ENCODE data around the gene QSOX1. TPM values are rescaled to one million over a fixed set of nuclear protein-coding genes. Genes with fewer than 3 reads are reported as not detected.

The QSOX1 gene
- total and polyA plus RNA-seq, 2 donors (not counting 3 experiments of a cell fraction or from before 2014, with no cell fraction given): 256 to 415 TPM

DNA sequence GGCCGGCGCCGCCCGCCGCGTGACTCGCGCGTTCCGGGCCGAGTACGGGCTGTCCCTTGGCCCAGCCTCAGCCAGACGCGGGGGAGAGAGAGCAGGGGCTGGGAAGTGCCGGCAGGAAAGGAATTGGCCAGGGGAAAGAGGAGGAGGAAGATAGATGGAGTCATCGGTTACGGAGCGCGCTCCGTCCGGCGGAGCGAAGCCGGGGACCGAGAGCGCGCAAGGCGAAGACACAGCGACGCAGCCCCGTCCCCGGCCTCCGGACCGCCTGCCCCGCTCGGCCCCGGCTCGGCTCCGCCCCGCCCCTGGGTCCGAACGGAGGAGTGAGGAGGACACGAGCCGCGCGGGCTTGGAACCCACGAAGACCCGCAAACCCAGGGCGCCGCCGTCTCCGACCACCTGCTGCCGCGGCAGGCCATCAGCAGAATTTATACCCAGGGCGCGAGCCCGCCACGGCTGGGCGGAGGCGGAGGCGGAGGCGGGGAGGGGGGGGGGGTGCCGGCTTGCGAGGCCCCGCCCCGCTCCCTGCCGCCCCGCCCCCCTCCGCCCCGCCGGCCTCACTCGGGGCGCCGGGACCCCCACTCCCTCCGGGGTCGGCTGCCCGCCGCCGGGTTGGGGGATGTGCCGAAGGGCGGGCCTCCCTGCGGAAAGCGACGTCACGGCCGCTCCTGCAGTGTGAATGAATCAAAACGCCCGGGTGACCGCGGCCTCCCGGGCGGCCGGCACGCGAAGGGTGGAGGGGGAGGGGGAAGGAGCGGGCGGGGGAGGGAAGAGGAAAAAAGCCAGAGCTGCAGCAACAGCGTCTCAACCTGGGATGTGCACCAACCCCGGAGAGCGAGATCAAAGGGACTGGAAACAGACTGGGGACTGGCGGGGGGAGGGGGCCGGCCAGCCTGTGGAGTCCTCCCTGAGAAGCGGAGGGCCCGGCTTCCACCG is 75.1 kb downstream of the QSOX1 start, which contains the start of gene LHX4:
Gene LHX4 (plus strand): TSS at position 782 of the 933 bp plus-strand sequence. CDS start 266 bp downstream, outside the sequence.
- H3K9me1 ChIP-seq (replicated peaks; ENCODE audit: control insufficient read depth, extremely low read depth, insufficient read depth, low read length): no peaks in the 10 kb centered on the region
- no TSS peak for BruUV-seq (replicated peaks)
- peak within 1 kb of the TSS; percentile 24 for H3K9ac ChIP-seq (replicated peaks; ENCODE audit: extremely low read depth, insufficient read depth, low read length)
- no peaks in the 10 kb centered on the region for H3K36me3 ChIP-seq (ENCODE audit: control insufficient read depth in 2 of 2, extremely low read depth in 1 of 2, insufficient read depth in 2 of 2, low read length in 2 of 2)
- H3K4me3 ChIP-seq (replicated peaks in 1 of 3; ENCODE audit: insufficient read depth in 1 of 3, low read depth in 1 of 3, low read length in 3 of 3): peak within 1 kb of the TSS; percentile 43 to 67 (median 52)
- no peaks in the 10 kb centered on the region for H3K79me2 ChIP-seq (ENCODE audit: control insufficient read depth, insufficient read depth, low read length)
- H3K27ac ChIP-seq (ENCODE audit: insufficient read depth, low read depth, low read length): no peak within 1 kb of the TSS
- no peaks in the 10 kb centered on the region for H3K9me3 ChIP-seq (replicated peaks; ENCODE audit: control insufficient read depth, insufficient read depth, low read length)
- no peak for TF ChIP-seq EZH2 (IDR thresholded peaks at IDR 0.05; ENCODE audit: borderline replicate concordance, low read depth, low read length, severe bottlenecking)
- DNase-seq (ENCODE audit: low read depth, low spot score): peak; percentile 26
- peak within 1 kb of the TSS; percentile 93 for H2AFZ ChIP-seq (ENCODE audit: low read depth, low read length)
- ChIA-PET CTCF (interaction anchor here (0.8 kb wide), 1 partner anchor 8 kb away, joined by 3 read pairs; no protein-coding TSS in a partner anchor), POLR2A (no interaction called here)
- dilution Hi-C loops (cut with MboI; ENCODE audit: extremely low pct_ligation_motif_present, low sequenced_read_pairs): no loop called here
- FAIRE-seq: peak; percentile 46
- H3K4me1 ChIP-seq (ENCODE audit: control insufficient read depth, extremely low read depth, insufficient read depth, low read length): peaks cover 21% of the 10 kb centered on the region
- H4K20me1 ChIP-seq (replicated peaks; ENCODE audit: control insufficient read depth, extremely low read depth, insufficient read depth, low read length): no peaks in the 10 kb centered on the region
- intact Hi-C loops (cut with micrococcal nuclease): no loop called here
- H3K27me3 ChIP-seq (ENCODE audit: control insufficient read depth in 2 of 2, insufficient read depth in 2 of 2, low read length in 2 of 2): peaks cover 65 to 92% of the 10 kb centered on the region in 2 experiments
- peak within 1 kb of the TSS; percentile 82 for H3K4me2 ChIP-seq (ENCODE audit: insufficient read depth, low read length)

DNA sequence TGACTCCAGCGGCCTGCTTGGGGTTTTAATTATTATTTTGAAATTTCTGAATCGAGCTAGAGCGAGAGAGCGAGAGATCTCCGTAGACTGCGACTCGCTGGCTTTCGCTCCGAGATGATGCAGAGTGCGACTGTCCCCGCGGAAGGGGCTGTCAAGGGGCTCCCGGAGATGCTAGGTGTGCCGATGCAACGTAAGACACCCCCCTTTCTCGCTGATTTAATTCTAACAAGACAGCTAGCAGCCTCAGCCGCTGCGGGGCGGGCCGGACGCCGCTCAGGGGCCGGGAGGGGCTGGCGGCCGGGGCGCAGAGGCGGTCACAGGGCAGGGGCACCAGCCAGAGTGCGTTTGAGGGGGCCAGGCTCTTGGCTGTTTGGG is 75.7 kb downstream of the QSOX1 start:
- Histone ChIP-seq H4K20me1 (replicated peaks; ENCODE audit: control insufficient read depth, extremely low read depth, insufficient read depth, low read length) (no peaks in the 10 kb centered on the region), H3K9ac (replicated peaks; ENCODE audit: extremely low read depth, insufficient read depth, low read length) (no peak overlapping the region), H3K4me2 (ENCODE audit: insufficient read depth, low read length) (peak overlapping the region; percentile 82), H2AFZ (ENCODE audit: low read depth, low read length) (peak overlapping the region; percentile 34), H3K27me3 (ENCODE audit: control insufficient read depth in 2 of 2, insufficient read depth in 2 of 2, low read length in 2 of 2) (peaks cover 66 to 92% of the 10 kb centered on the region in 2 experiments), H3K36me3 (ENCODE audit: control insufficient read depth in 2 of 2, extremely low read depth in 1 of 2, insufficient read depth in 2 of 2, low read length in 2 of 2) (no peaks in the 10 kb centered on the region), H3K4me1 (ENCODE audit: control insufficient read depth, extremely low read depth, insufficient read depth, low read length) (peaks cover 25% of the 10 kb centered on the region), H3K79me2 (ENCODE audit: control insufficient read depth, insufficient read depth, low read length) (no peaks in the 10 kb centered on the region), H3K9me1 (replicated peaks; ENCODE audit: control insufficient read depth, extremely low read depth, insufficient read depth, low read length) (no peaks in the 10 kb centered on the region), H3K4me3 (replicated peaks in 1 of 3; ENCODE audit: insufficient read depth in 1 of 3, low read depth in 1 of 3, low read length in 3 of 3) (peak overlapping the region; percentile 43 to 67 (median 47)), H3K27ac (ENCODE audit: insufficient read depth, low read depth, low read length) (no peak overlapping the region), H3K9me3 (replicated peaks; ENCODE audit: control insufficient read depth, insufficient read depth, low read length) (no peaks in the 10 kb centered on the region)
- intact Hi-C loops (cut with micrococcal nuclease) (no loop called here), dilution Hi-C loops (cut with MboI; ENCODE audit: extremely low pct_ligation_motif_present, low sequenced_read_pairs) (no loop called here)
- no peak for TF ChIP-seq EZH2 (IDR thresholded peaks at IDR 0.05; ENCODE audit: borderline replicate concordance, low read depth, low read length, severe bottlenecking)
- TF ChIP-seq POLR2A (IDR thresholded peaks at IDR 0.05; ENCODE audit: low read depth, low read length): no peak
- no peak for TF ChIP-seq JUN (IDR thresholded peaks at IDR 0.05; ENCODE audit: borderline replicate concordance, insufficient read depth, insufficient read length, low read depth)
- no peak for TF ChIP-seq POLR2AphosphoS5 (IDR thresholded peaks at IDR 0.05; ENCODE audit: insufficient read depth, low read depth, low read length)
- no peak for TF ChIP-seq FOS (IDR thresholded peaks at IDR 0.05; ENCODE audit: borderline replicate concordance, insufficient read depth, low read length)
- TF ChIP-seq, protein P1, sequence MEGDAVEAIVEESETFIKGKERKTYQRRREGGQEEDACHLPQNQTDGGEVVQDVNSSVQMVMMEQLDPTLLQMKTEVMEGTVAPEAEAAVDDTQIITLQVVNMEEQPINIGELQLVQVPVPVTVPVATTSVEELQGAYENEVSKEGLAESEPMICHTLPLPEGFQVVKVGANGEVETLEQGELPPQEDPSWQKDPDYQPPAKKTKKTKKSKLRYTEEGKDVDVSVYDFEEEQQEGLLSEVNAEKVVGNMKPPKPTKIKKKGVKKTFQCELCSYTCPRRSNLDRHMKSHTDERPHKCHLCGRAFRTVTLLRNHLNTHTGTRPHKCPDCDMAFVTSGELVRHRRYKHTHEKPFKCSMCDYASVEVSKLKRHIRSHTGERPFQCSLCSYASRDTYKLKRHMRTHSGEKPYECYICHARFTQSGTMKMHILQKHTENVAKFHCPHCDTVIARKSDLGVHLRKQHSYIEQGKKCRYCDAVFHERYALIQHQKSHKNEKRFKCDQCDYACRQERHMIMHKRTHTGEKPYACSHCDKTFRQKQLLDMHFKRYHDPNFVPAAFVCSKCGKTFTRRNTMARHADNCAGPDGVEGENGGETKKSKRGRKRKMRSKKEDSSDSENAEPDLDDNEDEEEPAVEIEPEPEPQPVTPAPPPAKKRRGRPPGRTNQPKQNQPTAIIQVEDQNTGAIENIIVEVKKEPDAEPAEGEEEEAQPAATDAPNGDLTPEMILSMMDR (IDR thresholded peaks at IDR 0.05; ENCODE audit: extremely low read depth in 1 of 2, insufficient read depth in 1 of 2, low read depth in 1 of 2, low read length in 2 of 2): no peak
- no peak for TF ChIP-seq GATA2 (IDR thresholded peaks at IDR 0.05; ENCODE audit: insufficient read depth, insufficient read length, low read depth, low read length)
- TF ChIP-seq MYC (IDR thresholded peaks at IDR 0.05; ENCODE audit: low read depth, low read length): no peak
- TF ChIP-seq, protein P2, sequence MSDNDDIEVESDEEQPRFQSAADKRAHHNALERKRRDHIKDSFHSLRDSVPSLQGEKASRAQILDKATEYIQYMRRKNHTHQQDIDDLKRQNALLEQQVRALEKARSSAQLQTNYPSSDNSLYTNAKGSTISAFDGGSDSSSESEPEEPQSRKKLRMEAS (IDR thresholded peaks at IDR 0.05; ENCODE audit: insufficient read depth, insufficient read length): no peak
- no TSS peak for BruUV-seq (replicated peaks)
- no peak for FAIRE-seq
- ChIA-PET CTCF (interaction anchor here (0.8 kb wide), 1 partner anchor 8 kb away, joined by 3 read pairs; no protein-coding TSS in a partner anchor), POLR2A (no interaction called here)
- no peak for DNase-seq (ENCODE audit: low read depth, low spot score)

Measured in endothelial cell of umbilical vein (primary cell).